RWPE2 (cell line): Measurements from ENCODE around the gene MAP3K4.

Source experiments
- ATAC-seq: fragments of 200-7000 bp; cut with Tn5 transposase; 3 replicates; pipeline ENCODE4 v1.9.1; 2021; ENCODE audit warnings: low read depth
- DNase-seq: peaks from one replicate; pipeline ENCODE4 v3.0.0-alpha.2; 2020; ENCODE audit warnings: low spot score
- H3K27ac ChIP-seq: fragments of 450-650 bp; 2 replicates; pipeline ENCODE4 v1.5.1; 2017; ENCODE audit warnings: mild to moderate bottlenecking; ENCODE audit not compliant: poor library complexity, severe bottlenecking
- H3K27me3 ChIP-seq: fragments of 250-450 bp; sonication (Bioruptor Pico); 2 replicates; pipeline ENCODE4 v1.5.1; 2021; ENCODE audit warnings: mild to moderate bottlenecking, moderate library complexity; ENCODE audit not compliant: insufficient read depth, poor library complexity, severe bottlenecking
- H3K36me3 ChIP-seq: fragments of 250-450 bp; sonication (Bioruptor Pico); 2 replicates; pipeline ENCODE4 v1.5.1; 2020; ENCODE audit warnings: low read depth, mild to moderate bottlenecking, moderate library complexity
- H3K4me1 ChIP-seq: fragments of 250-450 bp; sonication (Bioruptor Pico); 2 replicates; pipeline ENCODE4 v1.5.1; 2021; ENCODE audit warnings: mild to moderate bottlenecking, moderate library complexity; ENCODE audit not compliant: insufficient read depth, poor library complexity, severe bottlenecking
- H3K4me3 ChIP-seq: fragments of 250-450 bp; sonication (Bioruptor Pico); 2 replicates; pipeline ENCODE4 v1.5.1; 2021; ENCODE audit warnings: mild to moderate bottlenecking, moderate library complexity; ENCODE audit not compliant: severe bottlenecking
- H3K9me3 ChIP-seq: fragments of 250-450 bp; sonication (Bioruptor Pico); 2 replicates; pipeline ENCODE4 v1.5.1; 2021; ENCODE audit warnings: mild to moderate bottlenecking, moderate library complexity; ENCODE audit not compliant: severe bottlenecking
- TF ChIP-seq, protein P1 (sequence below): fragments of 450-650 bp; IDR thresholded peaks from one replicate; pipeline ENCODE4 v1.5.1; 2017; ENCODE audit warnings: mild to moderate bottlenecking, moderate library complexity; ENCODE audit not compliant: poor library complexity, severe bottlenecking

MAP3K4 gene

DNA sequence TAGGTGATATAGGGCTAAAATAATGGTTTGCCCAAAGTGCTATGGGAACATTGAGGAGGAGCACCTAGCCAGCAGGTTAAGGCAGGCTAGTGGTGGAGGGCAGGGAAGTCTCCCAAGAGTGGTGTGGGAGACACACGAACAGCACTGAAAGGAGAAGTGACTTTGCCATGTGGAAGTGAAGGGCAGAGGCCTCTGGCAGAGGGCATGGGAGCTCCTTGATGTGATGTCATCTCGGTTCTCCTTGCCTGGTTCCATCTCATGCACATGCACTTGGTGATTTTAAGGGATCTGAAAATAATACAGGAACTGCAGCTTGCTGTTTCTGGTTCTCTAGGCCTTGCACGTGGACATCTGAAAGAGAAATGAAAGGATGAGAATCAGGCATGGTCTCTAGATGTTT is 4.7 kb upstream of the MAP3K4 start:
- DNase-seq: no peak
- Histone ChIP-seq H3K4me1 (no peaks in the 10 kb centered on the region), H3K36me3 (no peaks in the 10 kb centered on the region), H3K9me3 (peaks cover 3% of the 10 kb centered on the region), H3K27ac (no peak overlapping the region), H3K27me3 (no peaks in the 10 kb centered on the region), H3K4me3 (no peak overlapping the region)
- ATAC-seq: no peak
- TF ChIP-seq, protein P1, sequence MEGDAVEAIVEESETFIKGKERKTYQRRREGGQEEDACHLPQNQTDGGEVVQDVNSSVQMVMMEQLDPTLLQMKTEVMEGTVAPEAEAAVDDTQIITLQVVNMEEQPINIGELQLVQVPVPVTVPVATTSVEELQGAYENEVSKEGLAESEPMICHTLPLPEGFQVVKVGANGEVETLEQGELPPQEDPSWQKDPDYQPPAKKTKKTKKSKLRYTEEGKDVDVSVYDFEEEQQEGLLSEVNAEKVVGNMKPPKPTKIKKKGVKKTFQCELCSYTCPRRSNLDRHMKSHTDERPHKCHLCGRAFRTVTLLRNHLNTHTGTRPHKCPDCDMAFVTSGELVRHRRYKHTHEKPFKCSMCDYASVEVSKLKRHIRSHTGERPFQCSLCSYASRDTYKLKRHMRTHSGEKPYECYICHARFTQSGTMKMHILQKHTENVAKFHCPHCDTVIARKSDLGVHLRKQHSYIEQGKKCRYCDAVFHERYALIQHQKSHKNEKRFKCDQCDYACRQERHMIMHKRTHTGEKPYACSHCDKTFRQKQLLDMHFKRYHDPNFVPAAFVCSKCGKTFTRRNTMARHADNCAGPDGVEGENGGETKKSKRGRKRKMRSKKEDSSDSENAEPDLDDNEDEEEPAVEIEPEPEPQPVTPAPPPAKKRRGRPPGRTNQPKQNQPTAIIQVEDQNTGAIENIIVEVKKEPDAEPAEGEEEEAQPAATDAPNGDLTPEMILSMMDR: no peak

DNA sequence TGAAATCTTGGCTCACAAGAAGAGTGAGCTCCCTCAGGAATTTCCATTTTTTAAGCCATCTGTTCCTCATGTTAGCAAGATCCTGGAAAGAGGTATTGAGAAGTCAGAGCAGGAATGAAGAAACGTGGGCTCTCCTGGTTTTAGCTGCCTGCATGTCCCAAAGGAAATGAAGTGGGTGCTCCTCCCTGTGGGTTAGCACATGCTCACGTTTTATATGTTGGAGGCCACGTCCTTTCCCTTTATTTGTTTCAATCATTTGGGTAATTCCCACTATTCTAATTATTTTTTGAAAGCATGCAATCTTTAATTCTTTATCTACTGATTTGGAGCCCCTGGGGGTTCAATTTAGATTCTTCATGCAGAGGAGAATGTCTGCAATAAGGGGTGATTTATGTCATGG is 4.3 kb upstream of the MAP3K4 start:
- no peak for ATAC-seq
- Histone ChIP-seq H3K27ac (no peak overlapping the region), H3K4me1 (no peaks in the 10 kb centered on the region), H3K4me3 (no peak overlapping the region), H3K36me3 (no peaks in the 10 kb centered on the region), H3K9me3 (peaks cover 3% of the 10 kb centered on the region), H3K27me3 (no peaks in the 10 kb centered on the region)
- DNase-seq: no peak
- TF ChIP-seq, protein P1: no peak

DNA sequence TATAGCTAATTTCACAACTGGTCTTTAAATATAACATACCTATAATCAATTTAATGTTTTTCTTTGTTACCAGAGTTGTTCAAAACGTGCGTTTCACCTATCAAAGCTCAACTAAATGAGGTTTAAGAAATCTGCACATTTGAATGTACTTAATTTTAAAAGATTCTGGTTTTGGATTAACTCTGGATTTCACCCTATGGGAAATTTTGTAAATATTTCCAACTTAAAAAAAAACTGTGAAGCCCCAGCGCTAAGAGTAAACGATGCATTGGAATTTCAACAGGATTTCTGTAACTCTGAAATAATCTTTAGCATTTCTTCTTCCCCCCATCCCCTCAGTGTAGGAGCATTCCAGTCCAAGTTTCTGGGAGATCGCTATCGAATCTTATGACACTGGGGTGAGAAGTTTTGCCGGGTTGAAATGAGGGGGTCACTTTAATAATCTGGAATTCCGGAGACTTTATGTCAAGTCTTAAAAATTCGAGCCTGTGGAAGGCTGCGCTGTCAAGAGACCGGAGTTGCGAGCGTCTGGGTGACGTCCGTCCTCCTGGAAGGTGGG is 643 bp upstream of the MAP3K4 start:
- DNase-seq (no peak), ATAC-seq (no peak; the same call in 2 of the 3 replicates)
- peaks cover 18% of the 10 kb centered on the region for H3K4me1 ChIP-seq
- peak overlapping the region; percentile 95 for H3K4me3 ChIP-seq
- H3K27me3 ChIP-seq: no peaks in the 10 kb centered on the region
- H3K9me3 ChIP-seq: no peaks in the 10 kb centered on the region
- H3K36me3 ChIP-seq: peaks cover 6% of the 10 kb centered on the region
- H3K27ac ChIP-seq: peak overlapping the region; percentile 90
- TF ChIP-seq, protein P1: no peak

DNA sequence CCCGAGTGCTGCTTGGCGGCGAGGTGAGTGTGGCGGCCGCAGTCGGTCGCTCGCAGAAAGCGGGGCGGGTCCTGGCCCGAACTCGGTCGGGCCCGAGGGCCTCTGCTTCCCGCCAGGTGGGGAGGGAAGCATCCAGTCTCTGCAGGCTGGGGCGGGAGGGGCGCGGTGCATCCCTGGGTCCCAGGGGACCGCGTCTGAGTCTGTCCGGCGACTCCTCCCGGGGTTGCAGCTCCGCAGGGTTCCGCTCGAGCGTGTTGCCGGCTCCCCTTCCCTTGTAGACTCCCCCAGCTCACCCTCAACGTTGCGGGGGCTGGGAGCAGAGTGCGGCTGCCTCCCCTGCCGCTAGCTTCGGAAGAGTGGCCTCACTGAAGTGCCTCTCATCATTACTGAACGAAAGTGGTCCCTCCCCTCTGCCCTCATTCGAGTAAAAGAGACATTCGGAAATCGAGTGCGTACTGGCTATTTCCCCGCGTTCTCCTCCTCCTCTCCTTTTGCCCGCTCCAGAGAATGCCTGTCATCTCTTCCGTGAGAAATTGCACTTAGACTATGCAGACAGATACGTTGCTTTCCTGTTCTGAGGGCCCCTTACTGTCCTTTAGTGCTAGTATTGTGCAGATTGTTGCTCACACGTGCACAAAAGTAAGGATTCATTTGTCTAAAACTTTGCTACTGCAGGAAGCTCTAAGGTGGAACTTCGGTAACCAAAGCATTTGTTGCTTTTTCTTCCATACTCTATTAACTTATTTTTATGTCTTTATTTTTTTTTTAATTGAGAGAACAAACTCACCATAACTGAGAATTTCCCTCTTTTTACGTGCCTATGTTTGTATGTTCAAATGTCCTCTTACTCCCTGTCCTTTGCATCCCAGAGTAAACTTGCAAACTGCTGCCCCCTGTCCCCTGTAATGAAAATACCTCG is 751 bp downstream of the MAP3K4 start:
- peaks cover 14% of the 10 kb centered on the region for H3K36me3 ChIP-seq

More for the DNA sequence above, 751 bp downstream of the MAP3K4 start:
- peak; percentile 55 for ATAC-seq
- Histone ChIP-seq H3K4me3 (peak overlapping the region; percentile 95), H3K27me3 (no peaks in the 10 kb centered on the region), H3K9me3 (peaks cover 7% of the 10 kb centered on the region), H3K27ac (peak overlapping the region; percentile 90), H3K4me1 (peaks cover 27% of the 10 kb centered on the region)
- DNase-seq: no peak
- TF ChIP-seq, protein P1: peak; percentile 88
